ENCODE results near the gene SLC4A7.

The SLC4A7 gene

DNA sequence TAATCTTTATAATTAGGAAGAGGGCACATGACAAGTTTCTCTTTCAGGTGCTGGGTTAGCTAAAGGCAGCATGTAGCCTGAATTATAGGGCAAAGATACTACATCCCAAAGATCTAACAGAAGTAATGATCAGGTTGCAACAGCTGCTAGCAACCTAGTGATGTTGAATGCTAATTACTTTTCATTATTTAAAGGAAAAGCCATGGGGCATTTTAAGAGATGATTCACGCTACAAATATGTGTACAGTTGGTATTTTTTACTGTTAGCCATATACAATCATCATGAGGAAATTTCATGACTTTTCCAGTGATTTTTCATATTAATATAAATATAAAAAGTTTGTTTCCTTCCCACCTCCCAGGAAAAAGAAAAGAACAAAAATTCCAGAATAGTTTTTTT lies 158.0 kb downstream of the SLC4A7 start:
- no peak for DNase-seq (ENCODE audit: low read depth in 2 of 2, low spot score in 1 of 2)

DNA sequence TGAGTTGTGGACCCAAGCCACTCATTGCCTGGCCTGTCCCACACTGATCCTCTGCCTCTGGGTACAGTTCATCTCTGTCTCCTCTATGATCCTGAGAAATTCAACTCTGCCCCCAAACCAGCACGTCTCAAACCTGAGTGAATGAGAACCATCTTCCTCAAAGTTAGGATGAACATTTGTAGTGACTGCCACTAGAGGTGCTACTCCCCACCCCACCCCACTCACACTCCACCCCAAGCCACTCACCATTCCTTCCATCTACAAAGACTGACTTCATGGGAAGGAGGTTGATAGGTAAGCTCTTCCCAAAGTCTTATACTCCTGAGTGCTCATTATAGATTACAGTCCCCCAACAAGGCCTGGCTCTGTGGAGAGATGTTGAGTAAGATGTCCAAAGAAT lies 158.8 kb downstream of the SLC4A7 start:
- no peak for DNase-seq (ENCODE audit: low read depth in 2 of 2, low spot score in 1 of 2)

DNA sequence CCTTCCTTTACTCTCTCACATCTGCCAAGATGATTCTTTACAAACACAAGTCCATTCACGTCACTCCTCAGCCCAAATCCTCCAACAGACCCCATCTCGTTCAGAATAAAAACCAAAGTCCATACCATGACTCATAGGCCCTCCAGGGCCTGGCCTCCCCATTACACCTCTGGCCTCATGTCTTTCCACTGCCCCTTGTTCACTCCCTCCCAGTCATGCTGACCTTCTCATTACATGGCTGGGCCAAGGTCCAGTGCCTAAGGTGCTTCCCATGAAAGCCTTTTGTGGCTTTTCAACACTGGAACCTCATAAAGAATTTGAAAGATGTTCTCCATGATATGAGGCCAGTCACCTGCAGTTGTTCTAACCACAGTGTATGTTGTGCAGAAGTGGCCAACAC lies 159.5 kb downstream of the SLC4A7 start:
- no peak for DNase-seq (ENCODE audit: low read depth in 2 of 2, low spot score in 1 of 2)

- DNase-seq (ENCODE audit: low read depth in 2 of 2, low spot score in 1 of 2), result no peak
Observed at GRCh38 chr3:27323087-27323570, 161.1 kb downstream of the SLC4A7 start.
